ELF-1 (cell line): ENCODE results near the gene MRTFA.
"Not testable (repeated sequence)": the region's sequence is repeated elsewhere in the genome, so short reads cannot be mapped to it uniquely, and the experiment has no call there.

Experiments
- DNase-seq: peaks from one replicate; pipeline ENCODE4 v3.0.0-alpha.2; 2016; ENCODE audit warnings: low read depth, low spot score

The MRTFA gene

GRCh38 chr22:40659166-40659565 lies 22.6 kb upstream of the MRTFA start:
- DNase-seq, result no peak

GRCh38 chr22:40656651-40657050 lies 20.1 kb upstream of the MRTFA start:
- not testable (repeated sequence) for DNase-seq

GRCh38 chr22:40655941-40656340 lies 19.4 kb upstream of the MRTFA start:
- DNase-seq, result not testable (repeated sequence)

GRCh38 chr22:40654522-40655167 lies 18.1 kb upstream of the MRTFA start:
- peak; percentile 56 for DNase-seq

GRCh38 chr22:40653361-40653760 lies 16.8 kb upstream of the MRTFA start:
- no peak for DNase-seq

GRCh38 chr22:40651563-40652501 lies 15.3 kb upstream of the MRTFA start:
- DNase-seq, result peak; percentile 96

GRCh38 chr22:40651057-40651456 lies 14.5 kb upstream of the MRTFA start:
- DNase-seq, result no peak

- DNase-seq, result no peak
Measured at GRCh38 chr22:40648386-40648785, 11.9 kb upstream of the MRTFA start.

GRCh38 chr22:40645579-40646197 lies 9.2 kb upstream of the MRTFA start:
- DNase-seq, result no peak

- no peak for DNase-seq
Measured at GRCh38 chr22:40642316-40642715, 5.8 kb upstream of the MRTFA start.

GRCh38 chr22:40641269-40641668 lies 4.8 kb upstream of the MRTFA start:
- DNase-seq, result peak; percentile 53

- DNase-seq, result no peak
Measured at GRCh38 chr22:40638261-40638660, 1.7 kb upstream of the MRTFA start.

- no peak for DNase-seq
Measured at GRCh38 chr22:40637183-40638150, 948 bp upstream of the MRTFA start.

GRCh38 chr22:40635940-40636379 lies 559 bp downstream of the MRTFA start:
- no peak for DNase-seq

- DNase-seq, result no peak
Measured at GRCh38 chr22:40635043-40635939, 1.2 kb downstream of the MRTFA start.

GRCh38 chr22:40634119-40634903 lies 2.2 kb downstream of the MRTFA start:
- DNase-seq, result no peak

GRCh38 chr22:40633036-40633435 lies 3.5 kb downstream of the MRTFA start:
- DNase-seq, result no peak

- DNase-seq, result no peak
Measured at GRCh38 chr22:40631925-40632324, 4.6 kb downstream of the MRTFA start.

- no peak for DNase-seq
Measured at GRCh38 chr22:40628354-40629042, 8.0 kb downstream of the MRTFA start.
